ENCODE measurements around the gene RNF223.

DNA sequence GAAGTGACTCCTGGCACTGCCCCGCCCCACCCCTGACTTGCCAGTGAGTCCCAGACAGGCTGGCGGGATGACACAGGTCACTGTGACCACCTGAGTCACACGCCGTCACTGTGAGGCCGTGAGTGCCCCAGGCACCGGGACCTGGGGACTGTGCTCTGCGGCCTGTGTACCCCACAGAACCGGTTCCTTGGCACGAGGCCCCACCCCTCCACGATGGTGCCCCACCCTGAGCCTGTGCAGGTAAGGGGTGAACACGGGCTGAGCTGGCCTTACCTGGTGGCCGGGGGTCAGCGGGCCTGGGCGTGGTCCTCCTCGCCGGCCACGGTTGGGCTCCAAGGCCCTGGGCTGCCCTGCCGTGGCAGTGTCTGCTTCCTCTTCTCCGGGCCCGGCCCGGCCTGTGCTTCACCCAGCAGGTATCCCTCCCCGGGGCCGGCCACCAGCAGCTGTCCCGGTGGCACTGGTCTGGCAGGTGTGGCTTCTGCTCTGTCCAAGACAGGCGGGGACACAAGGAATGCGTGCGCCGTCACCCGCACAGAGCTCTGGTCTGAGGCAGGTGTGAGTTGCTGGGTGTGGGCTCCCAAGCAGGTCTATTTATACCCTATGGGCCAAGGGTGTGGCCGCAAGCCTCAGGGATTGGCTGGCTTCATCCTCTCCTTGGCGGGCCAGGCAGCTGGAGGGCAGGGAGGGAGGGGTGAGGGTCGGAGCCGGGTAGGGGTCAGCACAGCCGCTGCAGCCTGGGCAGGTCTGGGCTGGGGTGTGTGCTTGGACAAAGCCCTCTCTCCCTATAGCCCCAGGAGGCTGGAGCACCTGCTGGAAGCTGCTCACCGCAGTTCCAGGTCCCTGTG, at the start of gene RNF223:
- TF ChIP-seq, protein P1, sequence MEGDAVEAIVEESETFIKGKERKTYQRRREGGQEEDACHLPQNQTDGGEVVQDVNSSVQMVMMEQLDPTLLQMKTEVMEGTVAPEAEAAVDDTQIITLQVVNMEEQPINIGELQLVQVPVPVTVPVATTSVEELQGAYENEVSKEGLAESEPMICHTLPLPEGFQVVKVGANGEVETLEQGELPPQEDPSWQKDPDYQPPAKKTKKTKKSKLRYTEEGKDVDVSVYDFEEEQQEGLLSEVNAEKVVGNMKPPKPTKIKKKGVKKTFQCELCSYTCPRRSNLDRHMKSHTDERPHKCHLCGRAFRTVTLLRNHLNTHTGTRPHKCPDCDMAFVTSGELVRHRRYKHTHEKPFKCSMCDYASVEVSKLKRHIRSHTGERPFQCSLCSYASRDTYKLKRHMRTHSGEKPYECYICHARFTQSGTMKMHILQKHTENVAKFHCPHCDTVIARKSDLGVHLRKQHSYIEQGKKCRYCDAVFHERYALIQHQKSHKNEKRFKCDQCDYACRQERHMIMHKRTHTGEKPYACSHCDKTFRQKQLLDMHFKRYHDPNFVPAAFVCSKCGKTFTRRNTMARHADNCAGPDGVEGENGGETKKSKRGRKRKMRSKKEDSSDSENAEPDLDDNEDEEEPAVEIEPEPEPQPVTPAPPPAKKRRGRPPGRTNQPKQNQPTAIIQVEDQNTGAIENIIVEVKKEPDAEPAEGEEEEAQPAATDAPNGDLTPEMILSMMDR (IDR thresholded peaks at IDR 0.05; ENCODE audit: low read length) = no peak
- no peak for TF ChIP-seq EZH2phosphoT487 (IDR thresholded peaks at IDR 0.05; ENCODE audit: low read length)

All from MM.1S (cell line).